Ovary (tissue), 3 donors: ENCODE measurements around the gene ZNF622.

Source experiments
- CTCF ChIP-seq, 3 donors: fragments of 450-650 bp in 2 of 3; fragments of 200-600 bp in 1 of 3; IDR thresholded peaks; one replicate each; pipeline versions ENCODE4 v1.5.1 to v1.8.0; 2016 to 2022; ENCODE audit warnings: antibody characterized with exemption in 3 of 3, mild to moderate bottlenecking in 1 of 3
- EP300 ChIP-seq: sonication (generic); formaldehyde crosslinking; IDR thresholded peaks from one replicate; pipeline ENCODE4 v1.6.1; 2017; ENCODE audit warnings: antibody characterized with exemption
- POLR2A ChIP-seq: fragments of 450-650 bp; IDR thresholded peaks from one replicate; pipeline ENCODE4 v1.6.1; 2017; ENCODE audit warnings: antibody characterized with exemption, mild to moderate bottlenecking, moderate library complexity
- donor health status: DM: no; HTN: no; CAD: no.

- TF ChIP-seq CTCF (IDR thresholded peaks at IDR 0.05) = no peak
- TF ChIP-seq POLR2A = no peak
- no peak for TF ChIP-seq EP300
These were observed 55.3 kb downstream of the ZNF622 start for GRCh38 chr5:16410338-16410737.
